GM11168 (cell line): ENCODE measurements around the gene SLC44A3.

Source experiments
- in situ Hi-C: fragments of 300-500 bp; cut with MboI; formaldehyde crosslinking; loops from one replicate; pipeline ENCODE4 v1.12.0; 2022; ENCODE audit warnings: low sequenced_read_pairs; ENCODE audit not compliant: unreplicated experiment

SLC44A3 gene

DNA sequence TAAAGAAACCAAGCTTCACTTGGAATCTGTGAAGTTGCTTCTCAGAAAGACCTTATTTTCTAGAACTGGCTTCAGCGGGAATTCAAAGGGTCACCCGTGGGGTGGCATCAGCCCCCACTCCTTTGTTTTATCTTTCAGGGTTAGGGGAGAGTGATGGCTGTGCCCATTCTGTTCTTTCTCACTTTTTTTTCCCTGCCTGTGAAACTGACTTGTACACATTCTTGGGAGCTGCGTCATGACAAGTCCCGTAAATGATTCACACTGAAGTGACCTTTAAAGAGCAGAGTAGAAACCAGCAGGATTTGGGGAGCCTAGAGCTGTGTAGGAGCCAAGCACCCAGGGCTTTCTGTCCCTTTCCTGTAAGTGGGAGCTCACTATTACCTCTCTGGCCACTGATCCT, 43.8 kb downstream of the SLC44A3 start:
- in situ Hi-C loops, result loop anchor here (25.0 kb wide), 1 partner anchor 373 kb away; the partner anchor contains the start of gene RWDD3

DNA sequence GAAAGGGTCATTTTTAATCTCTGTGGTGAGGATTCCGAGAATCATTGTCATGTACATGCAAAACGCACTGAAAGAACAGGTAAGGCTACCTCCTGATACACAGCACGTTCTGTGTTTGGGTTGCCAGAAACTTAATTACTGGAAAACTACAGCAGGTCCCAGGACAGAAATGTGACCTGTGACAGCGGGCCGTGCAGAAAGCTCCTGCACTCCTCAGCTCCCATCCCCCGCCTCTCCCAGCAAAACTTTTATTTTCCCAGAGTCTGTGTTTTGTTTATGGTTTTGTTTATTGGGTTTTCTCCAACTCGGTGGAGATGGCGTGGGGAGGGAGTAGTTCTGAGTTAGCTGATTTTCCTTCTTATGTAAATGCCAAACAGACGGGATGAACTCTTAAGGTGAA, 44.7 kb downstream of the SLC44A3 start:
- in situ Hi-C loops, result loop anchor here (25.0 kb wide), 1 partner anchor 372 kb away; the partner anchor contains the start of gene RWDD3

DNA sequence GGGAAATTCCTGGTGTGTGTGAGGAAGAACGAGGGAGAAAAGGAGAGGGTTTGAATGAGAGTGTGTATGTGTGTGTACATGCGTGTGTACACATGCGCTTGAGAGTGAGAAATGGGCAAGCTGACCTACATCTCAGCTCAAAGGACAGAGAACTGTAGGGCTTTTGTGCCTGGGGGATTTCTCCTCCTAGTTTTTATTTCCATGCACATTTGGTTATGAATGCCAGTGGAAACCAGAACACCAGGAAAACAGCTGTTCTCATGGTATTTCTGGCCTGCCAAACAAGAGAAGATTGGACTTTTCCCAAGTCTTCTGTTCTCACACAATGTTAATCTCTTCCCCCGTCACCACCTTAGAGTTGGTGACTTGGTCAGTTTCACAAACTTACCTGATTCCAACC, 45.2 kb downstream of the SLC44A3 start:
- in situ Hi-C loops, result loop anchor here (25.0 kb wide), 1 partner anchor 372 kb away; the partner anchor contains the start of gene RWDD3

DNA sequence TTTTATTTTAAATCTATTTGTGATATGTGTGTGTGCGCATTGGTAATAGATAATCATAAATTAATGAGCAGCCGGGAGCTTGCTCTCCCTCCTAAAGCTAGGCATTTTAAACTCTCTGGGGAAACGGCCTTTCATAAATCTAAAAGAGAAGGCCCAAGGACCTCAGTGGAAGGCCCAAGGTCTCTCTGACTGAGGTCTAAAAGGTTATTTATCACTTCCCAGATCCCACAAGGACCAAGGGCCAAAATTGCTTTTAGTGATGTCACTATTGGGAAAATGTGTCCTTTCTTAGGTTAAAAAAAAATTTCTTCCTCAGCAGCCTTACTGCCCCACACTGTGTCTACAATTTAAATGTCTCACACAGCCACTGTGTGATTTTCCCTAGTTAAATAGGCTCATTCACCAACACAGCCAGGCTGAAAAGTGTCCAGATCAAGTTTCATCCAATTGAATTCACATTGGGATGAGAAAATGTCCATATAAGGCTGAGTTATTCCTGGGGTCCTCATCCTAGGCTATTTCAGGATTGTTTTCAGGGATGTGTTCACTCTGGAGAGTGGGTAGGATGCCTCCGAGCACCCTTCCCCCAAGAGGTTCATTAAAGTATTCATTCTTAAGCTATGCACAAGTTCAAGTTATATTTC, 46.1 kb downstream of the SLC44A3 start:
- in situ Hi-C loops, result loop anchor here (25.0 kb wide), 1 partner anchor 371 kb away; the partner anchor contains the start of gene RWDD3

DNA sequence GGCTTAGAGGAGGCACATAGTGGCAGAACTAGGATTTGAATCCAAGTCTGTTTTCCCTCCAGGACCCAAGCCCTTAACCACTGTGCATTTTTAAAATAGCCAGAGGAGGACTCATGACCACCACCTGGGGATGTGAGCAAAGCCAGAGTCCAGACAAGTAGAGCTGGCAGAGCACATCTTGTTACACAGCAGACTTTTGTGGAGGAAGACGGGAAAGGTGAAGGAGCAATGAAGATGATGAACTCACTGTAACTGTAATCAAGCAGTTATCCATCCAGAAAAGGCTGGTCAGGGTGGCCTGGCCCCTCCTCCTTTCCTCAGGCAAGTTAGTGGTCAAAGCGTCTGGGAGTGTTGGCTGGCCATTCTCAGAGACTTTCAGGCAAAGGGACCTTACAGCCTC, 50.9 kb downstream of the SLC44A3 start:
- in situ Hi-C loops, result loop anchor here (25.0 kb wide), 1 partner anchor 366 kb away; the partner anchor contains the start of gene RWDD3

DNA sequence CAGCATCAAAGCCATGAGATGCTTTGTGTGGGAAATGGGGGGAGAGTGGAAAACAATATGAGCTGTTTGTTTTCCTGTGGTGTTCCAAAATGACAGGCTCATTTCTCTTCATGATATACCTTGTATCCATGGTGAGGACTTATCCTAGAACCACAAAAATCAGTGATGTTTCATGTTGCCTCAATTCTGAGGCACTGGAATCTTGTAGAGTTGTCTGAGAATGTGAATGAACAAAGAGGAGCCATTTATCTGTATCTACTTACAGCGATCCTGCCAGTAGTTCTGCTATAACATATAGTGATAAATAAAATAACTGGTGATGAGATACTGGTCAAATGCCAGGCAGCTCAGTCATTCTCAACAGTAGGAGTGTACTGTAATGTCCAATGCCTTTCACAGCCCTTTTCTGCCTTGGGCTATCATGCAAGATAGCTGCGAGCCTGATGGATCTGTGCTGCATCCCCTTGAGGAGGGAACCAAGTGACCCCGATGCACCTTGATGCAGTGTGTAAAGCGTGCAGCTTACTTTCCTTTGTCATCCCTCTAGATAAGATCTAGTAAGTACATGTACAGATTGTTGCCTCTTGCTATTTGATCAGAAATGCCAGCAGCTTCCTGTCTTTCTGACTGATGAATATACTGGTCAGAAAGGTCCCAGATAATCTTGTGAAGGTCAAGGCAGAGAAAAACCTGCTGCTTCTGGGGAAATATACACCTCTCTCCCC, 52.8 kb downstream of the SLC44A3 start:
- in situ Hi-C loops, result loop anchor here (25.0 kb wide), 1 partner anchor 364 kb away; the partner anchor contains the start of gene RWDD3

DNA sequence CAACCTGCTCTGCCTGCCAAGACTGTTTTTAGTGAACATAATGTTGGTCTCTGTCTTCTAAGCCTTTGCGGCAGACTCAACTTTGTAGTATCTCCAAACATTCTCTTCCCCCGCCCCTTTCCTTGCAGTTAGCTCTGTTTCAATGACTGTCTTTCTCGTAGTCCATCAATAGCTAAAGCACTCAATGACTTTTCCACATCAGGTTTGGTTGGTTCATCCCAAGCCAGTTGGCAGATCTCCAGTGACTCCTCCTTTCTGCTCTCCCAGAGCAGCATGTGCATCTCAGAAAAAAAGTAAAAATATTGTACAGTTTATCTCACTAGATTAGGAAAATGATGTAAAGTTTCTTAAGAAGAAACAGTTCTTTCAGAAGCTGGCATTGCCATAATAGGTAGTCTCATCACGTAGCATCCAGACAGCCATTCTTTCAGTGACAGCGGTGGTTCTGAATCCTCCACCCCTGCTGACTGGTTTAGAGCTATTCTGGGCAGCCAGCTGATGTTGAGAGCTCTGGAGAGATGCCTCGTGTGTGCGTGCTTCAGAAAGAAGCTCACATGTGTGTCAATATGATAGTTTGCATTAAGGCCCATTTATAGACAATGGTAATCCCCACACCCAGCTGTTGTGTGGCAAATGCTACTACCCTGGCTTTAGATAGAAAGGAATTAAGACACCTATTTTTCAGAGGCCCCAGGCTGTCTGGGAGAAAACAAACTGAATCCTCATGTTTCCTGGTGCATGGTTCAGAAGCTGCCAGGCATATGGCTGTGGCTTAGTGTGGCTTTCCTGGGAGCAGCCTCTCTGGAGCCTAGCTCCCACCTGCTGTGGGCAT, 53.6 kb downstream of the SLC44A3 start:
- in situ Hi-C loops, result loop anchor here (25.0 kb wide), 1 partner anchor 364 kb away; the partner anchor contains the start of gene RWDD3

DNA sequence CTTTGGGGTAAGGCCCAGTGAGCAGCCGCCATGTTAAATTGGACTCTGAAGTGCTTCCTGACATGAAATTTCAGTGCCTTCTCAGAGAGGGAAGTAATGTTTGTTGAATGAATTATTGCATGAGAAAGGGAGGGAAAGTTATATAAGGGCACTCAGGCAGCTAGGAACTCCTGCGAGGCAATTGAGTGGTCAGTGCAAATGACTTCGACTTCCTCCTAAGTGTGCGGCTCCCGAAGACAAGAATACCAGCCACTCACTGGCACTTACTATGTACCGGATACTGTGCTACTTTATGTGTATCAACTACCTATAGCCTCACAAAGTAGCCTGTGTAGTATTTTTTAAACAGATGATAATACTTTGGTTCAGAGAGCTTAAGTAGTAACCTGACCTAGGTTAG, 54.3 kb downstream of the SLC44A3 start:
- in situ Hi-C loops, result loop anchor here (25.0 kb wide), 1 partner anchor 363 kb away; the partner anchor contains the start of gene RWDD3

DNA sequence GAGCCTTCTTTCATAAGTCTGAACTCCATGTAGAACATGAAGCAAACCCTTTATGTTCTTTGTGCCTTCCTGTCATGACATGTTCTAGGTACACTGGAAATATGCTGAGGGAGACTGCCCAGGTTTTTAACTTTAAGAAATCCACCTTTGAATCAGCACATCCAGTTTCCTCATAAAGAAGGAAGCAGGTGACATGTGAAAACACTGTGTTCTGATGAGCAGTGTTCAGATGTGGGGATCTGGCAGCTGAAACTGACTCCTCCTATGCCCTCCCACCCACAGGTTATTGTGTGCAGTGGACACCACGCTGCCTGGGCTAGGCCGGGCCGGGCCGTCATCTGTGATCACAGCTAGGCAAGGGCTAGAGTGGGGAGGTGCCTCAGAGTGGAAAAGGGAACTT, 55.6 kb downstream of the SLC44A3 start:
- in situ Hi-C loops, result no loop called here

DNA sequence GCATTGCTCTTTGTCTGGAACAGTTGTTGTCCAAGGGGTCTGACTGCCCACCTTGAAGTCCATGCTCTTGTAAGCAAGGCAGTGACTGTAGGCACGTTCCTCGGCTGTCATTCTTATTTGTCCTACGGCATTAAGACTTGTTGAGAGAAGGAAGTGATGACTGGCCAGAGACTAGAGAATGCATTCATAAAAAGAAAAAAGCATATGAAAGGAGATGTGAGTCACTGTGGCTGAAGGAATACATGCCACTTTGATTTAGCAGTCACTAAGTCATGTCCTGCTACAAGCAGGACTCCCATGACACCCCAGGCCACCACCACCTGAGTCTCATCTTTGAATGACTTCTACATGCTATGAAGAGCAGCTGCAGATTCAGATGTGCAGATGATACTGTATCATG, 56.2 kb downstream of the SLC44A3 start:
- in situ Hi-C loops, result no loop called here

DNA sequence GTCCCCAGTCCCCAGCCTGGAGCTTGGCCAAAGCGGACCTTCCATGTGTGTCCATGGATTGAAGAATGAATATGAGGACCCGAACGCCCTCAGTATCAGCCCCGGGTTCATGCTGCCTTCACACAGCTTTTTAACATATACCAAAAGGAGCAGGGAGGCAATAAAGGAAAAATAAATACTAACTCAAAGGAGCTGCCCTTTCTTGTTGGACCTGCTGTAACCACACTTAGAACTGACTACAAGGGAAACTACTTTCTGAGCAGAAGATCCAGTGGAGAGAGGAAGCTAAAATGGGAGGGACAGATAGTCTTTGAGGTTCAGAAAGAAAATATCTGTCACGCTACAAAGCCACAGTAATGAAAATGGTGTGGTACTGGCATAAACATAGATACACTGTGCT, 58.2 kb downstream of the SLC44A3 start:
- in situ Hi-C loops, result no loop called here

DNA sequence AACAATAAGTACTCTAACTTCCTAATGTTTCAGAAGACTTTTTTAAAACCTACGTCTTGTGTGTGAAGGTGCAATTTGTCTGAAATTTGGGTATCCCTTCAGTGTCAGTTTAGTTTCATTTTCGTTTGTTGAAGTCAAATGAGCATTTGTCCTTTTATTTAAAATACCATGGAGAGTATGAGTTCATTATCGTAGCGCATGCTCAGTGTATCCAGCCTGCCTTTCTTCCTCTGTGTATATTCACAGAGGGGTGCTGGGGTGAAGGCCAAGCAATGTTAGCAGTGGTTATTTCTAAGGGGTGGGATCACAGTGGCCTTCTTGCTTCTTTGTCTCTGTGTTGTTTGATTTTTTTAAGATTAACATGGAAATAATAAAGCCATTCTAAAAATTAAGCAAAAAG, 63.5 kb downstream of the SLC44A3 start:
- in situ Hi-C loops, result no loop called here

DNA sequence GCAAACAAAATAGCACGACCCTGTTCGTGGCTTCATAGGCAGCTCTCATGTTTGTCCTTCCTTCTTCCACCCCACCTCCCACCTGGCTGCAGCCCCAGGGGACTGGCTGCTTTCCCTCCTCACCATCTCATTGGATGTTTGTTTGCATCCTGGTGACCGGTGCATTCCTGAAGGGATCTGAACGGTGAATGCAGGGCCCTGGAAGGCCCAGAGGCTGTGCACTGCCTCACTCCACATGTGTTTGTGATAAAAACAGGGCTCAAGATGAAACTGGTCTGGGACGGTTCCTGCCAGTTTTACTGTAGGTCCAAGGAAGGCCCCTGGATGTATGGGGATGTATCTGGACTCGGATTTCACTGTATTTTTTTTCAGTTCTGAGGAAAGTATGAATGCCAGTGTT, 63.9 kb downstream of the SLC44A3 start:
- in situ Hi-C loops, result no loop called here

DNA sequence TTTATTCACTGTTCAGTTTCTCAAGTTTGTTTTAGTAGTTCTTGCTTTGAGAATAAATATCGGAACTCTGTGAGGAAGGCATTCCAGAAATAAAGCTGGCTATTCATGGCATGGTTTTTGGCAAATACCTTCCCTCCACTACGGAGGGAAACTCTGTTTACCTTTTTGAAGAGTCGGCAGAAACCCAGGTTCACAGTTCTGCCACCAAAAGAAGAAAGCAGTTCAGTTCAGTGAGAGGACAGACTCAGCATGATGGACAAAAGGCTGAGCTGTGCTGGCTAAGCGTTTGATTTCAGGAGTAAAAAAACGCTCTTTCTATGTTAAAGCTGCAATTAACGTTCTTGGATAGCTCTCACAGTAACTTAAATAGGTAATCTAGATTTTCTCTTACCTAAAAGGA, 64.3 kb downstream of the SLC44A3 start:
- in situ Hi-C loops, result no loop called here

DNA sequence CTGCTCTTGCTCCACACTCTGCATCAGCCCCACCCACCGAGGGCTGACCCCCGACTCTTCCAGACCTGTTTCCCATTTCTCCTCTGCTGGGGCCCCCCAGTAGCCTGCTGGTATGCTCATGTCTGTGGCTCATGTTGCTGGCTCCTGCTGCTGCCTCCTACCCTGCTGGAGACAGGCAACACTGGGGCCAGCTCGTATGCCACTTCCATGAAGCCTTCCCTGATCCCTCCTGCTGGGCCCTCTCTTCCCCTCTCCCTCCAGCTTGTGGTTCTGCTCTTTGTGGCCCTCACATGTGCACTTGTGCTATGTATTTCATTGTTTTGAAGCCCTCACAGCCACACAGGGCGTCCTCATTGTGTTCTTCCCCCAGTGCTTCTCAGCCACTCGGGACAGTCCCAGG, 66.2 kb downstream of the SLC44A3 start:
- in situ Hi-C loops, result no loop called here

DNA sequence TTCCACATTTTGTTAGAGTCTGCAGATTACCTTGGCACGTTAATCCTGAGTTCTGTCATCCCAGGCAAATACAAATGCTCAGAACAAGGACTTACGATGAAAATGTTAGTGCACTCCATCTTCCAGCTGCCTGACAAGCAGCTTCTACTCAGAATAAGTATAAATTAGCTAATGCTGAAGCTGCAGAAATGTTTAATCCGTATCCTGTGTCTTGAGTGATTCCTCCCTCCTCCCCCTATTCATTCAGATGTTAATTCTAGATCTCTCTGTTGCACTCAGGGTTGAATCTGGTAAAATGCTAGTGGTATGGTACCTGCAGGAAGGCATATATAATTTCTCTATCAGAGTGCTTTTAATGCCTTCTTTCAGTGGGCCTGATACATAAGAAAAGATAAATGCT, 66.9 kb downstream of the SLC44A3 start:
- in situ Hi-C loops, result no loop called here

DNA sequence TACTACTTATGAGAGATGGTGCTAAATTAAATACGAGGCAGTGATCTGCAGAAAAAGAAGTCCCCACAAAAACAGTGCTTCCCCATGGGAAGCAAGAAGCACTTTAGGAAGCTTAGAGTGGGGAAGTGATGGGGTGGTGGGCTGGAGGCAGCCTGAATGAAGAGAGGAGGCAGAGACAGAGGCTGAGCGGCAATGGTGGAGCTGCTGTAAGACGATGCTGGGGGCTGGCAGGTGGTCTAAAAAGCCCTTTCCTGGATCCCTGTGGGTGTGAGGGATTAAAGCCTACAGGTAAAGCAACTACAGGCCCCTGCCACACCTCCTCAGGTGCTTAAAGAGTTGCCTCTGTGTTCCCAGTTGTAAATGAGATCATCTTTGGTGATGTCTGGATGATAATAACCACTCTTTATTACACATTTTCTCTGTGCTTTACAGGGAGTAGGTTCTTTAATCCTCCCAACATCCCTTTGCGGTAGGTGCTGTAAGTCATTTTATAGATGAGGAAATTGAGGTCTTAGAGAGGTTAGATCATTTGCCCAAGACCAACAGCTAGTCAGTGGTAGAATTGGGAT, 67.5 kb downstream of the SLC44A3 start:
- in situ Hi-C loops, result no loop called here

DNA sequence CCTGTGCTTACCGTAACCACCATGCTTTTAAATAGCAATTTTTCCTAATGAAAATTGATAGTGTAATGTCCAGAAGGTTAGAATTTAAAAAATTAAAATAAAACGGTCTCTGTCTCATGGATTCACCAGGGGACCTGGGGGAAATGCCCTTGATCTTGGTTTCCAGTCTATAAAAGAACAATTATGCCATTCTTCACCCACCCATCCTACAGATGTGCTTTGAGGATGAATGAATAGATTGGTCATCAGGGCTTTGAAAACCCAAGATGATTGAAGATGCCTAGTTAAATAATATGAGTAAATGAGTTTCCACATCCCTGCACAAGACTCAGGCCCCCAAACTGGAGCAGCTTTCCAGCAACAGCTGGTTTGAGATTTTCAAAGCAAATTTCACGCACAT, 68.0 kb downstream of the SLC44A3 start:
- in situ Hi-C loops, result no loop called here

DNA sequence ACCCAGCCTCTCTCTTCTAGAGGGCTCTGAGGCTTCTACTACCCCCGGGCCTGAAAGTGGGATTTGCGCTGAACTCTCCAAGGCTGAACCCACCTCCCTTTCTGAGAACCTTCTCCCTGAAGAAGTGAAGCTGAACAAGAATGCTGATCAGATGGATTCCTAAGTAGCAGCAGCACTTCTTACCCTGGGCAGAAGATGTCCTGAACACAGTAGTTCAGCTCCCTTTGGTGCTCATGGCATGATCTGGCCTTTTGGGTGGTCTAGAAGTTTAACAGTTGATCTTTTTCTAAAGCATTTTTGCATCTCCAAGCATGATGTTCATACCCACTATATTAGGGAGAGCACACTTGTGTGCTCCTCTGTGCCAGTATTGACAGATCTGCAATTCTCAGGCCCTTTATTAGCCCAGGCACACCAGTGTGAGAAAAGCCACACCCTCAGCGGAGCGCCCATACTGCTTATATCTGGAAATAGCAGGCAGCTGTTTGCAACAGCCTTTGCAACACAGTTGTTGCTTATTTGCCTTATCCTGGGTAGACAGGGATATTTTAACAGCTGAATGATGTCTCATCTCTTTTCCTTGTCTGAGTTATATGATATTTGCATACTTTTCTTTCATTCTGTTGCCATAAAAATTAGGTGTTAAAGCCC, 72.6 kb downstream of the SLC44A3 start:
- in situ Hi-C loops, result no loop called here

DNA sequence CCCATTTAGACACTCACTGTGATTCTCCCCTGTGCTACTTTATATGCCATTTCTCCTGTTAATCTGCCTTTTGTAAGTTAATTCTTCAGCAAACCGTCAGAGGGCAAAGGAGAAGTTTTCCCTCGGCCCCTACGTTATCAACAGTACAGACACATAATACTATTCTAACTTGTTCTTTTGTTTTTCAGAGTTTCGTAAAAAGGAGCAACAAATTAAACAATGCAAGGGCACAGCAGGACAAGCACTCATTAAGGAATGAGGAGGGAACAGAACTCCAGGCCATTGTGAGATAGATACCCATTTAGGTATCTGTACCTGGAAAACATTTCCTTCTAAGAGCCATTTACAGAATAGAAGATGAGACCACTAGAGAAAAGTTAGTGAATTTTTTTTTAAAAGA, 74.5 kb downstream of the SLC44A3 start:
- in situ Hi-C loops, result no loop called here
